ENCODE measurements around the gene S100A3. TPM values are rescaled to one million over a fixed set of nuclear protein-coding genes. Genes with fewer than 3 reads are reported as not detected.

S100A3 gene
- polyA plus RNA-seq, 1 donor from 2014 or later: not detected

GRCh38 chr1:153538315-153538821 is 10.7 kb downstream of the S100A3 start:
- H3K4me3 ChIP-seq (ENCODE audit: low read length): no peak overlapping the region
- no peaks in the 10 kb centered on the region for H3K9me3 ChIP-seq (ENCODE audit: low read length)
- no peak overlapping the region for H2AFZ ChIP-seq (ENCODE audit: low read depth, low read length)
- H3F3A ChIP-seq (ENCODE audit: insufficient read depth, low read length, poor library complexity, severe bottlenecking): no peaks in the 10 kb centered on the region
- no peak overlapping the region for H3K4me2 ChIP-seq (ENCODE audit: low read length)
- H3K9ac ChIP-seq (ENCODE audit: low read length): no peak overlapping the region
- H3K27me3 ChIP-seq (ENCODE audit: insufficient read depth, low read depth, low read length): peaks cover 5% of the 10 kb centered on the region
- no peak for TF ChIP-seq POLR2AphosphoS5 (IDR thresholded peaks at IDR 0.05)
- TF ChIP-seq EP300 (conservative IDR thresholded peaks at IDR 0.05; ENCODE audit: poor library complexity, severe bottlenecking): no peak
- TF ChIP-seq CTCF (IDR thresholded peaks at IDR 0.05; ENCODE audit: poor library complexity, severe bottlenecking): no peak
- no peak for TF ChIP-seq MXI1 (conservative IDR thresholded peaks at IDR 0.05; ENCODE audit: poor library complexity, severe bottlenecking)
- no peak for TF ChIP-seq REST (IDR thresholded peaks at IDR 0.05; ENCODE audit: borderline replicate concordance)
- TF ChIP-seq RAD21 (conservative IDR thresholded peaks at IDR 0.05): no peak
- TF ChIP-seq EZH2 (IDR thresholded peaks at IDR 0.05; ENCODE audit: borderline replicate concordance, insufficient read depth, low read length, poor library complexity, severe bottlenecking): no peak
- no peak for TF ChIP-seq SMC3 (conservative IDR thresholded peaks at IDR 0.05; ENCODE audit: poor library complexity)
- no peak for TF ChIP-seq TAF1 (IDR thresholded peaks at IDR 0.05; ENCODE audit: low read depth)
- H3K27ac ChIP-seq (ENCODE audit: low read length): no peak overlapping the region
- H3K36me3 ChIP-seq (ENCODE audit: insufficient read depth, low read length): no peaks in the 10 kb centered on the region
- no peaks in the 10 kb centered on the region for H3K9me2 ChIP-seq (ENCODE audit: insufficient read depth, low read length)
- no peaks in the 10 kb centered on the region for H4K20me1 ChIP-seq (ENCODE audit: insufficient read depth)
- H3K79me2 ChIP-seq (replicated peaks; ENCODE audit: insufficient read depth, low read length): no peaks in the 10 kb centered on the region

DNA sequence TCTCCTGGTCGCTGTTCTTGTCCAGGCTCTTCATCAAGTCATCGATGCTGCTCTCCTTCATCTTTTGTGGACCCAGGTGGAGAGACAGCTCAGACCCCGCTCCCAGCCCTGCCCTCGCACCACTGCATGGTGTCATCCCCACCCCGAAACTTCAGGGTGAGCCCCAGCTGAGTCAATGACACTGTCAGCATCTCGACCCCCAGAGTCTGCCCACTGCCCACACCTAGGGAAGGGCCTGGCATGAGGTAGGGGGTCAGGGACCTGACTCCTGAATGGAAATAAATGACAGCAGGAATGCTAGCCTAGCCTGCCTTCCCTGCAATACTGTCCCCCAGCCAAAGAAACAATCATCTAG is 11.7 kb downstream of the S100A3 start:
- H3K9me3 ChIP-seq (ENCODE audit: low read length): no peaks in the 10 kb centered on the region
- H3K79me2 ChIP-seq (replicated peaks; ENCODE audit: insufficient read depth, low read length): no peaks in the 10 kb centered on the region
- no peak overlapping the region for H3K27ac ChIP-seq (ENCODE audit: low read length)
- no peak overlapping the region for H3K4me3 ChIP-seq (ENCODE audit: low read length)
- H3K4me2 ChIP-seq (ENCODE audit: low read length): no peak overlapping the region
- H4K20me1 ChIP-seq (ENCODE audit: insufficient read depth): no peaks in the 10 kb centered on the region
- no peaks in the 10 kb centered on the region for H3K36me3 ChIP-seq (ENCODE audit: insufficient read depth, low read length)
- no peak overlapping the region for H3K9ac ChIP-seq (ENCODE audit: low read length)
- peaks cover 5% of the 10 kb centered on the region for H3K27me3 ChIP-seq (ENCODE audit: insufficient read depth, low read depth, low read length)
- no peaks in the 10 kb centered on the region for H3K9me2 ChIP-seq (ENCODE audit: insufficient read depth, low read length)
- TF ChIP-seq POLR2AphosphoS5 (IDR thresholded peaks at IDR 0.05) (no peak), EZH2 (IDR thresholded peaks at IDR 0.05; ENCODE audit: borderline replicate concordance, insufficient read depth, low read length, poor library complexity, severe bottlenecking) (no peak), MXI1 (conservative IDR thresholded peaks at IDR 0.05; ENCODE audit: poor library complexity, severe bottlenecking) (no peak), RAD21 (conservative IDR thresholded peaks at IDR 0.05) (no peak), TAF1 (IDR thresholded peaks at IDR 0.05; ENCODE audit: low read depth) (no peak), SMC3 (conservative IDR thresholded peaks at IDR 0.05; ENCODE audit: poor library complexity) (no peak), CTCF (IDR thresholded peaks at IDR 0.05; ENCODE audit: poor library complexity, severe bottlenecking) (no peak), EP300 (conservative IDR thresholded peaks at IDR 0.05; ENCODE audit: poor library complexity, severe bottlenecking) (no peak), REST (IDR thresholded peaks at IDR 0.05; ENCODE audit: borderline replicate concordance) (no peak)
- no peak overlapping the region for H2AFZ ChIP-seq (ENCODE audit: low read depth, low read length)
- no peaks in the 10 kb centered on the region for H3F3A ChIP-seq (ENCODE audit: insufficient read depth, low read length, poor library complexity, severe bottlenecking)

Data from neural cell (in vitro differentiated cells).